Measurements from ENCODE around the gene HOXD9. TPM values are rescaled to one million over a fixed set of nuclear protein-coding genes. Genes with fewer than 3 reads are reported as not detected.

The HOXD9 gene
- total RNA-seq, 4 donors from 2014 or later = 0.47 to 2.9 (median 1.2) TPM

DNA sequence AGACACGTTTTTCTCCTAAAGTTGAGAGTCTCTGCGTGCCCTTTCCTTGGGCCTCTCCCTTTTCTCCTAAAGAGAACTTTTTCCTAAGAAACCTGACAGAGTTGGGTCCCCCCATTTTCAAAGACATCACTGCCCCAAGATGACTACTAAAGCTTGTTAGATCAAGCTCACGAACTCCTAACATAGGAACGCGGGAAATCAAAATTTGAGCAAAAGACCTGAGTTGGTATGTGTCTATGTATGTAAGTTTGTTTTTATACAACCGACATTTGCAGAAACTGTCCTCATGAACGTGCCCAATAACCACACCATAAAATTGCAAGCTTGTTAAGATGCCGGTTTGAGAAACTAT is 28.6 kb upstream of the HOXD9 start:
- no peak for ATAC-seq
- H3K27ac ChIP-seq = no peak overlapping the region
- no peaks in the 10 kb centered on the region for H3K9me3 ChIP-seq
- no peak overlapping the region for H3K4me3 ChIP-seq
- TF ChIP-seq POLR2A (IDR thresholded peaks at IDR 0.05) (no peak), EP300 (IDR thresholded peaks at IDR 0.05) (no peak), POLR2AphosphoS5 (IDR thresholded peaks at IDR 0.05) (no peak)
- TF ChIP-seq, protein P1, sequence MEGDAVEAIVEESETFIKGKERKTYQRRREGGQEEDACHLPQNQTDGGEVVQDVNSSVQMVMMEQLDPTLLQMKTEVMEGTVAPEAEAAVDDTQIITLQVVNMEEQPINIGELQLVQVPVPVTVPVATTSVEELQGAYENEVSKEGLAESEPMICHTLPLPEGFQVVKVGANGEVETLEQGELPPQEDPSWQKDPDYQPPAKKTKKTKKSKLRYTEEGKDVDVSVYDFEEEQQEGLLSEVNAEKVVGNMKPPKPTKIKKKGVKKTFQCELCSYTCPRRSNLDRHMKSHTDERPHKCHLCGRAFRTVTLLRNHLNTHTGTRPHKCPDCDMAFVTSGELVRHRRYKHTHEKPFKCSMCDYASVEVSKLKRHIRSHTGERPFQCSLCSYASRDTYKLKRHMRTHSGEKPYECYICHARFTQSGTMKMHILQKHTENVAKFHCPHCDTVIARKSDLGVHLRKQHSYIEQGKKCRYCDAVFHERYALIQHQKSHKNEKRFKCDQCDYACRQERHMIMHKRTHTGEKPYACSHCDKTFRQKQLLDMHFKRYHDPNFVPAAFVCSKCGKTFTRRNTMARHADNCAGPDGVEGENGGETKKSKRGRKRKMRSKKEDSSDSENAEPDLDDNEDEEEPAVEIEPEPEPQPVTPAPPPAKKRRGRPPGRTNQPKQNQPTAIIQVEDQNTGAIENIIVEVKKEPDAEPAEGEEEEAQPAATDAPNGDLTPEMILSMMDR (IDR thresholded peaks at IDR 0.05) = no peak
- H3K27me3 ChIP-seq = peaks cover 100% of the 10 kb centered on the region
- H3K36me3 ChIP-seq = no peaks in the 10 kb centered on the region
- peaks cover 0 to 48% (median 24%) of the 10 kb centered on the region in 3 donors for H3K4me1 ChIP-seq
- 5 to 14% methylated on average over 5 to 8 of the region's 8 CpGs for WGBS, 2 donors (ENCODE audit: low coverage in 1 of 2)

DNA sequence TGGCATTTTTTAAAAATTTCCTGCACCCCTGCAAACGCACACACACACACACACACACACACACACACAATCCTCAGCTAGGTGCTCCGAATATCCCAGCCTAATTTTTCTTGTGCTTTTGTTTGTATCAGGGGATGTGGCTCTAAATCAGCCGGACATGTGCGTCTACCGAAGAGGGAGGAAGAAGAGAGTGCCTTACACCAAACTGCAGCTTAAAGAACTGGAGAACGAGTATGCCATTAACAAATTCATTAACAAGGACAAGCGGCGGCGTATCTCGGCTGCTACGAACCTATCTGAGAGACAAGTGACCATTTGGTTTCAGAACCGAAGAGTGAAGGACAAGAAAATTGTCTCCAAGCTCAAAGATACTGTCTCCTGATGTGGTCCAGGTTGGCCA is 28.2 kb upstream of the HOXD9 start:
- peaks cover 100% of the 10 kb centered on the region for H3K27me3 ChIP-seq
- no peak overlapping the region for H3K27ac ChIP-seq
- H3K4me3 ChIP-seq = no peak overlapping the region
- ATAC-seq = no peak
- WGBS, 2 donors (ENCODE audit: low coverage in 1 of 2) = 3 to 4% methylated on average over 8 to 12 of the region's 12 CpGs
- H3K9me3 ChIP-seq = no peaks in the 10 kb centered on the region
- no peaks in the 10 kb centered on the region for H3K36me3 ChIP-seq
- peaks cover 0 to 49% (median 24%) of the 10 kb centered on the region in 3 donors for H3K4me1 ChIP-seq
- TF ChIP-seq POLR2A (IDR thresholded peaks at IDR 0.05) = no peak
- TF ChIP-seq, protein P1 (IDR thresholded peaks at IDR 0.05) = no peak
- TF ChIP-seq POLR2AphosphoS5 (IDR thresholded peaks at IDR 0.05) = no peak
- no peak for TF ChIP-seq EP300 (IDR thresholded peaks at IDR 0.05)

DNA sequence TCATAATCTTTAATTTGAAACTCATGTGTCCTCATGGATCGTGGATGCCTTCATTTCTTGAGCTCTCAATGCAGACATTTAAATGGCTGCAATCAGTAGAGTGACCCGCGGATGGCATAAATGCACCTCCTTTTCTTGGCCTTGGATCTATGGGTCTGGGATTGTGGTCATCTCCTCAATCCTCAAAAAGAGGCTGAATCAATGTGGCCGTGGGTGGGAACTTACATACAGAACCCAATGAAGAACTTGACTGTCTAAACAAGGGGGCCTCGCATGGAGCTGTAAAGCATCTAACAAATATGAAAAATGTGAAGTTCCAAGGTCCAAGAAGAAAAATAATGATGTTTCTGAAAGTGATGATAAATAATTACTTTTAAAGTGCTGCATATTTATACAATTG is 27.1 kb upstream of the HOXD9 start:
- TF ChIP-seq, protein P1 (IDR thresholded peaks at IDR 0.05) = no peak
- TF ChIP-seq EP300 (IDR thresholded peaks at IDR 0.05) (no peak), POLR2AphosphoS5 (IDR thresholded peaks at IDR 0.05) (no peak), POLR2A (IDR thresholded peaks at IDR 0.05) (no peak)
- H3K27ac ChIP-seq = no peak overlapping the region
- no peaks in the 10 kb centered on the region for H3K9me3 ChIP-seq
- H3K36me3 ChIP-seq = no peaks in the 10 kb centered on the region
- no peak for ATAC-seq
- no peak overlapping the region for H3K4me3 ChIP-seq
- peaks cover 100% of the 10 kb centered on the region for H3K27me3 ChIP-seq
- H3K4me1 ChIP-seq = peaks cover 0 to 60% (median 24%) of the 10 kb centered on the region in 3 donors
- 7 to 14% methylated on average over 3 to 5 of the region's 5 CpGs for WGBS, 2 donors (ENCODE audit: low coverage in 1 of 2)

DNA sequence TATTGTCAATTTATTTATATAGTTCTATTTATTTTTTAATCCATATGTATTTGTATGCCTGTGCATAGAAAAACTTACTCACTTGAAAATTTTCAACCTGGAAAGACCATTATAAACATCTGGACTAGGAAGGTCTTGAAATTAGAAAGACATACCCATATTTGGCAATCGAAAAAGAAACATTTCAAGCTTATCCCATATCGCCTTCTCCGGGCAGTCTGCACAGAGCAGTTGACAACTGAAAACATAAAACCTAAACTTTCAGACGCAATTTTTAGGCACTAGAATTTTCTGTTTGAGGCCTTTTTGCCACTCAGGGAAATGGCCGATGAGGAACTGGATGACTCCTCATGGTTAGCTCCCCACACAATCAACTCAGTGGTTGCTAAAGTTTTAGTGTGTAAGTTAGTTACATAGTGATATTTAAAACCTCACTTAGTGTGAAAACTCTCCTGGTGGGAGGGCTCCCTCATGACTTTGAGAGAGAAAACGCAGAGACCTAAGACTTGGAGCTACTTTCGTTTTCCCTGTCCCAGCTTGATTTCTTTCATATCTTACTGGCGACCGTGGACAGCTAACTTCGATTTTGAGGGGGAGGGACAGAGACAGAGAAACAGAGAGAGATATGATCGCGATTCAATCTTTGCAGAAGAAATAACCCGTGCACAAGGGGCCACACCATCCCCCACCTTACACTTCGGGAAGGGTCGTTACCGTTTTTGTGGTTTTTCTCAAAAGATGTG is 26.1 kb upstream of the HOXD9 start:
- TF ChIP-seq POLR2AphosphoS5 (IDR thresholded peaks at IDR 0.05) = no peak
- no peak for TF ChIP-seq EP300 (IDR thresholded peaks at IDR 0.05)
- TF ChIP-seq, protein P1 (IDR thresholded peaks at IDR 0.05) = no peak
- TF ChIP-seq POLR2A (IDR thresholded peaks at IDR 0.05) = no peak
- no peak for ATAC-seq
- Histone ChIP-seq H3K27ac (no peak overlapping the region), H3K36me3 (no peaks in the 10 kb centered on the region), H3K4me1 (peaks cover 0 to 62% (median 24%) of the 10 kb centered on the region in 3 donors), H3K4me3 (peak overlapping the region in 1 of 2 donors; percentile 46), H3K9me3 (no peaks in the 10 kb centered on the region), H3K27me3 (peaks cover 100% of the 10 kb centered on the region)
- 11 to 17% methylated on average over 8 to 13 of the region's 16 CpGs for WGBS, 2 donors (ENCODE audit: low coverage in 1 of 2)
